Keratinocyte (primary cell): Measurements from ENCODE around the gene MPPED1. TPM values are rescaled to one million over a fixed set of nuclear protein-coding genes. Genes with fewer than 3 reads are reported as not detected.

Experiments used
- DNase-seq: peaks from one replicate; pipeline ENCODE4 v3.0.0-alpha.2; 2011; ENCODE audit warnings: low read depth, missing footprints, low spot score
- FAIRE-seq: peaks from 2 replicates; lab custom pipeline; 2011; peaks lifted over from hg19 to GRCh38; lab: Jason Lieb, UNC
- H2AFZ ChIP-seq: 2 replicates; pipeline ENCODE4 v1.6.0; 2012; ENCODE audit warnings: low read length, control low read depth, inconsistent platforms; ENCODE audit not compliant: control insufficient read depth
- H3K27ac ChIP-seq: 2 replicates; pipeline ENCODE4 v1.5.1; 2011; ENCODE audit warnings: low read length; ENCODE audit not compliant: control insufficient read depth, insufficient read depth
- H3K27me3 ChIP-seq: 3 replicates; pipeline ENCODE4 v1.6.0; 2011; ENCODE audit warnings: low read length; ENCODE audit not compliant: control insufficient read depth, insufficient read depth; ENCODE audit errors: extremely low read depth
- H3K36me3 ChIP-seq, 2 experiments: 2 replicates in 1 of 2; 3 replicates in 1 of 2; pipeline ENCODE4 v1.5.1; 2011; ENCODE audit warnings: low read length in 2 of 2, mild to moderate bottlenecking in 1 of 2; ENCODE audit not compliant: control insufficient read depth in 2 of 2, insufficient read depth in 2 of 2; ENCODE audit errors: extremely low read depth in 1 of 2
- H3K4me1 ChIP-seq: 3 replicates; pipeline ENCODE4 v1.5.1; 2011; ENCODE audit warnings: low read length; ENCODE audit not compliant: control insufficient read depth, insufficient read depth; ENCODE audit errors: extremely low read depth
- H3K4me2 ChIP-seq: 3 replicates; pipeline ENCODE4 v1.6.0; 2011; ENCODE audit warnings: low read depth, low read length; ENCODE audit not compliant: control insufficient read depth, insufficient read depth; ENCODE audit errors: extremely low read depth
- H3K4me3 ChIP-seq, 3 experiments: fragments of 200-600 bp in 1 of 3; sonication (generic) in 1 of 3; 2 replicates in 2 of 3; 3 replicates in 1 of 3; pipeline ENCODE4 v1.5.1; 2011 to 2016; ENCODE audit warnings: low read length in 3 of 3, mild to moderate bottlenecking in 3 of 3, control low read depth in 2 of 3, inconsistent platforms in 1 of 3, low read depth in 1 of 3, mixed read lengths in 1 of 3, mixed run types in 1 of 3, moderate library complexity in 1 of 3; ENCODE audit not compliant: control insufficient read depth in 2 of 3, insufficient read depth in 2 of 3; ENCODE audit errors: extremely low read depth in 1 of 3
- H3K79me2 ChIP-seq: 2 replicates; pipeline ENCODE4 v1.6.0; 2012; ENCODE audit warnings: low read length; ENCODE audit not compliant: control insufficient read depth, insufficient read depth
- H3K9ac ChIP-seq: 3 replicates; pipeline ENCODE4 v1.6.0; 2011; ENCODE audit warnings: low read length; ENCODE audit not compliant: control insufficient read depth, insufficient read depth; ENCODE audit errors: extremely low read depth
- H3K9me1 ChIP-seq: 3 replicates; pipeline ENCODE4 v1.6.0; 2011; ENCODE audit warnings: low read length; ENCODE audit not compliant: control insufficient read depth, insufficient read depth; ENCODE audit errors: extremely low read depth
- H3K9me3 ChIP-seq: 2 replicates; pipeline ENCODE4 v1.5.1; 2012; ENCODE audit warnings: low read depth, low read length; ENCODE audit not compliant: control insufficient read depth
- H4K20me1 ChIP-seq: 3 replicates; pipeline ENCODE4 v1.6.0; 2011; ENCODE audit warnings: low read length; ENCODE audit not compliant: control insufficient read depth, insufficient read depth; ENCODE audit errors: extremely low read depth
- CTCF ChIP-seq, 3 experiments: IDR thresholded peaks in 1 of 3; conservative IDR thresholded peaks in 1 of 3; optimal IDR thresholded peaks in 1 of 3; 2 replicates in 2 of 3; 3 replicates in 1 of 3; pipeline versions ENCODE3 to v1.5.1; 2011; ENCODE audit warnings: low read length in 3 of 3, mild to moderate bottlenecking in 3 of 3, moderate library complexity in 2 of 3, control low read depth in 1 of 3, inconsistent platforms in 1 of 3; ENCODE audit not compliant: insufficient read depth in 2 of 3; ENCODE audit errors: extremely low read depth in 1 of 3
- EZH2 ChIP-seq: IDR thresholded peaks from one replicate; pipeline ENCODE4 v1.6.1; 2012; ENCODE audit warnings: inconsistent platforms, mild to moderate bottlenecking, low read length, moderate library complexity
- dilution Hi-C: fragments of 300-500 bp; cut with MboI; formaldehyde crosslinking; loops from one replicate; pipeline ENCODE4 v1.7.0; 2020; ENCODE audit warnings: low sequenced_read_pairs; ENCODE audit not compliant: extremely low pct_ligation_motif_present
- polyA plus RNA-seq, 5 experiments: library from polyadenylated mRNA; depleted of rRNA in 3 of 5; stranded (reverse) in 3 of 5; stranded (forward) in 1 of 5; unstranded in 1 of 5; fragments of >200 nt; gene quantifications; 1 replicate in 1 of 5; 2 replicates in 3 of 5; 3 replicates in 1 of 5; pipeline versions ENCODE4 v1.2.1 to v1.2.3, GENCODE V29; 2011 to 2012; ENCODE audit warnings: missing spikeins in 2 of 5, low read depth in 1 of 5, low replicate concordance in 1 of 5

Gene MPPED1
- polyA plus RNA-seq, 1 donor (not counting 4 experiments of a cell fraction or from before 2014, with no cell fraction given): not detected

- Histone ChIP-seq H3K27me3 (peaks cover 6% of the 10 kb centered on the region), H3K79me2 (no peaks in the 10 kb centered on the region), H3K4me3 (no peak overlapping the region), H3K36me3 (no peaks in the 10 kb centered on the region), H3K27ac (no peak overlapping the region), H3K4me2 (no peak overlapping the region), H3K9me1 (no peaks in the 10 kb centered on the region), H3K9me3 (no peaks in the 10 kb centered on the region), H2AFZ (no peak overlapping the region), H3K9ac (no peak overlapping the region), H4K20me1 (no peaks in the 10 kb centered on the region), H3K4me1 (no peaks in the 10 kb centered on the region)
- TF ChIP-seq CTCF (optimal IDR thresholded peaks at IDR 0.05 in 1 of 3, IDR thresholded peaks at IDR 0.05 in 1 of 3, conservative IDR thresholded peaks at IDR 0.05 in 1 of 3; ENCODE audit: extremely low read depth in 1 of 3, insufficient read depth in 2 of 3, low read length in 3 of 3) (no peak), EZH2 (no peak)
- no peak for FAIRE-seq
- no peak for DNase-seq
- dilution Hi-C loops: no loop called here
Observed at GRCh38 chr22:43377896-43378704, 33.7 kb upstream of the MPPED1 start.

- H3K27me3 ChIP-seq: peaks cover 6% of the 10 kb centered on the region
- no peak overlapping the region for H2AFZ ChIP-seq
- FAIRE-seq (no peak), DNase-seq (no peak)
- no peaks in the 10 kb centered on the region for H3K4me1 ChIP-seq
- H3K36me3 ChIP-seq: no peaks in the 10 kb centered on the region
- no peaks in the 10 kb centered on the region for H3K9me1 ChIP-seq
- no peak overlapping the region for H3K27ac ChIP-seq
- no peaks in the 10 kb centered on the region for H4K20me1 ChIP-seq
- H3K79me2 ChIP-seq: no peaks in the 10 kb centered on the region
- H3K4me3 ChIP-seq: no peak overlapping the region
- TF ChIP-seq CTCF (optimal IDR thresholded peaks at IDR 0.05 in 1 of 3, IDR thresholded peaks at IDR 0.05 in 1 of 3, conservative IDR thresholded peaks at IDR 0.05 in 1 of 3; ENCODE audit: extremely low read depth in 1 of 3, insufficient read depth in 2 of 3, low read length in 3 of 3) (no peak), EZH2 (no peak)
- H3K9me3 ChIP-seq: no peaks in the 10 kb centered on the region
- no peak overlapping the region for H3K9ac ChIP-seq
- dilution Hi-C loops: no loop called here
- no peak overlapping the region for H3K4me2 ChIP-seq
Observed at GRCh38 chr22:43381693-43382092, 30.1 kb upstream of the MPPED1 start.
